ENCODE measurements around the gene TXNDC16. TPM values are rescaled to one million over a fixed set of nuclear protein-coding genes. Genes with fewer than 3 reads are reported as not detected.
"Not testable (repeated sequence)": the region's sequence is repeated elsewhere in the genome, so short reads cannot be mapped to it uniquely, and the experiment has no call there.

Gene TXNDC16
- total RNA-seq, 1 experiment from 2014 or later: 12.1 TPM

DNA sequence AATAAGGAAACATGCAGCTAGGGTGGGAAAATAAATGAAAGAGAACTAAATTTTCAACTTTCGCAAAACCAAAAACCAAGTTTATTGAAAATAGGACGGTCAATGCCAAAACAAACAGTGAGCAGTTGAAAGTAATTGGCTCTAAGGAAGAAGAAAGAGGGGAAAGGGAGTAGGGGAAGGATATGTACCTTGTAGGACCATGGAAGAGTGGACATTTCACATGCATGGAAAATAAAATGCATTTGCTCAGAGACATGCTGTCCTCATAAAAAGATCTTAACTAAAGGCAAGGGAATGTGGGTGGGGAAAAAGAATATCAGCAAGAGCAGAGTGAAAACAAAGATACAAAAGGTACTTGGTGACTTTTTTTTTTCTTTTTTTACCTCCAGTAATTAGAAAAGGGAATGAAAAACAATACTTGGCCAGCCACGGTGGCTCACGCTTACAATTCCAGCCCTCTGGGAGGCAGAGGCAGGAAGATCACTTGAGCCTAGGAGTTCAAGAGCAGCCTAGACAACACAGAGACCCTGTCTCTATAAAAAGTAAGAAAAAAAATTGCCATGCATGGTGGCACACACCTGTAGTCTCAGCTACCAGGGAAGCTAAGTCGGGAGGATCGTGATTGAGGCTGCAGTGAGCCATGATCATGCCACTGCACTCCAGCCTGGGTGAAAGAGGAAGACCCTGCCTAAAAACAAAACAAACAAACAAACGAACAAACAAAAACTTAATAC is 6.6 kb downstream of the TXNDC16 start:
- no peak for DNase-seq (ENCODE audit: low read depth)

DNA sequence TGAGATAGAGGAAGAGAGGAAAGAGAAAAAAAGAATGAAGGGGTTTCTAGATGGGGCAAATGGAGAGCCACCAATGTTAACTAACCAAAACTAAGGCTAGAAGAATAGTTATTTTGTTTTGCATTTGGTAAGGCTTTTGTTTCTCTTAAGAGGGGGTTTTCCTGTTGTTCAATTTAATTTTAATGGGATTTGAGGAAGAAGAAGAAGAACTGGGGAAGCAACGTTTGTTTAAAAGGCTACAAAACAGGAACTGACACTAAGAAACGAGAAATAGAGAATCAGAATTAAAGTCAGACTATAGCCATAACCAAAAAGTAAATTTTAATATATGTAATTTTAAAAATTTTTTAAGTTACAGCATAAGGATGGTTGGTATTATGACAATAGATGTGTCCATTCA is 13.7 kb downstream of the TXNDC16 start:
- no peak for DNase-seq (ENCODE audit: low read depth)

DNA sequence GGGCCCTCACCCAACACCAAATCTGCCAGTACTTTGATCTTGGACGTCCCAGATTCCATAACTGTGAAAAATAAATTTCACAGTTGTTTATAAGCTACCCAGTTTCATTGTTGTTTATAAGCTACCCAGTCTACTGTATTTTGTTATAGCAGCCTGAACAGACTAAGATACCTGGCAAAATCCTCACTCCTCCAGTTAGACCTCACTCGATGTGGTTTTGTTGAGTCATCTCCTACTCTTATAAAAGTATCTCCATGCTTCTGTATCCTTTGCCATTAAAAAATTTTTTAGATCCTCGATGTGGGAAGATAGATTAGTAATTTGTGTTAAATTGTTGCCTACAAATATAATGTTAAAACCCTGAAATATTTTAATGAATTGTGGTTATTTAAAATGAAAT is 16.0 kb downstream of the TXNDC16 start:
- peak; percentile 44 for DNase-seq (ENCODE audit: low read depth)

DNA sequence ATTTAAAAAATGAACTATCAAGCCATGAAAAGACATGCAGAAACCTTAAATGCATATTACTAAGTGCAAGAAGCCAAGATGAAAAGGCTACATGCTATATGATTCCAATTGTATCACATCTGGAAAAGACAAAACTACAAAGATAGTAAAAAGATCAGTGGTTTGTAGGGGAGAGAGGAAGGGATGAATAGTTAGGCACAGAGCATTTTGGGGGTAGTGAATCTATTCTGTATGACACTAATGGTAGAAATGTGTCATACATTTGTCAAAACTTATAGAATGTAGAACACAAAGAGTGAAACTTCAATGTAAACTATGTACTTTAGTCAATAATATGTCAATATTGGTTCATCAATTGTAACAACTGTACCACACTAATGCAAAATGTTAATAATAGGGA is 20.8 kb downstream of the TXNDC16 start:
- DNase-seq (ENCODE audit: low read depth): no peak

DNA sequence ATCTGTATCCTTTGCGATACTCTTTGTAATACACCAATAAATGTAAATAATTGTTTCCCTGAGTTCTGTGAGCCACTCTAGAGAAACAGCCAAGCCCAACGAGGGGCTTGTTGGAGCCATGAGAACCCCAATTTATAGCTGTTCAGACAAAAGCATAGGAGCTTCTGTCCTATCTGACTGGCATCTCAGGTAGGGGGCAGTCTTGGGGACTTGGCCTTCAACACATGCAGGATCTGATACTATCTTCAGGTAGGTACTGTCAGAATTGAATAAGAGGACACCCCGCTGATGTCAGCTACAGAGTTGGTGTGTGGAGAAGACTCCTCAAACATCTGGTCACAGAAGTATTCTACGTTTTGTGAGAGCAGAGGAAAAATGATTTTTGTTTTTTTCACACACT is 25.3 kb downstream of the TXNDC16 start:
- no peak for DNase-seq (ENCODE audit: low read depth)

DNA sequence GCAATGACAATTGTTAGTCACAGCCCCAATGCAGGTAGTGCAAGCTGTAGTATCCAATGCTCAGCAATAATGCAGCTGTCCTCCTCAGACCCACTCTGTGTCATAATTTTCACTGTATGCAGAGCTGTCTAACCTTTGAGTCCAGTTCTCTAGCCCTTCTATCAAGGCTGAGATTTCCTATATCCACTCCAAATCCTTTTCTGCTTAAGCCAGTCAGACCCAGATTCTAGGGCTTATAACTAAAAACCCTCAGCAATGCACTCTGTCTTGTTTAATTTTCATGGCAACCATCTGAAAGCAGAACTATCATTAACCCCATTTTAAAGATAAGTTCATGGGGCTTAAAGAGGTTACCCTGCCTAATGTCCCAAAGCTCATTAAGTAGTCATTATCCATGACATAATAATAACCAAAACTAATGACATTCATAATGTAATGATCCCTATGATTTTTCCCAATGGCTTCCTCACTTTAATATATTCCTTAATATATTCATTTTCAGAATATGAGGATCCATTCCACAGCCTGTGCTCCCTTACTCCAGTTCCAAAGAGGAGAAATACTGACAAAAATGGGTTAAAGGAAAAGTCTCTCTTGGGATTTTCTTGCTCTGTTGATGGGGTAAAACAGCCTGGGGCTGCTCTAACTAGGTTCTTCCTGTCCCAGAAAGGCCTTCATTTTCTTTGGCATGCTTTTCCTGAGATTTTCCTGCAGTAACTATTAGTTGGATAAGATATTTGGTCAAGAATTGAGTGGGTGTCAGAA is 29.5 kb downstream of the TXNDC16 start:
- no peak for DNase-seq (ENCODE audit: low read depth)

DNA sequence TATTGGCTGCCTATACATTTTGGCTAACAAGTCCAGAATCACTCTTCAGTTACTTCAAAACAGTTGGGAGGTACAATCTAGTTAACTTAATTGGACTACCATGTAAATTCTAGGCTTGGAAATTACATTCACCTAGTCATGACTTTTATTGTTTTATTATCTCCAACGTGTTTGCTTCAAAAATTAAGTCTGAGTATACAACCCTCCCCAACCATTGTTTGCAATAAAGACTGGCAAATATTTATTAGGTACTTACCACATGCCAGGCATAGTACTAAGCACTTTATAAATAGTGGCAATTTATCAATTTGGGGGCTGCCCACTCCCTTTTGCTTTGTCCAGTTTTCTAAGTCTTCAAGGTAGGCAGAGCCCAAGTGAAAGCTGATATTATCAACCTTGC is 30.3 kb downstream of the TXNDC16 start:
- no peak for DNase-seq (ENCODE audit: low read depth)

DNA sequence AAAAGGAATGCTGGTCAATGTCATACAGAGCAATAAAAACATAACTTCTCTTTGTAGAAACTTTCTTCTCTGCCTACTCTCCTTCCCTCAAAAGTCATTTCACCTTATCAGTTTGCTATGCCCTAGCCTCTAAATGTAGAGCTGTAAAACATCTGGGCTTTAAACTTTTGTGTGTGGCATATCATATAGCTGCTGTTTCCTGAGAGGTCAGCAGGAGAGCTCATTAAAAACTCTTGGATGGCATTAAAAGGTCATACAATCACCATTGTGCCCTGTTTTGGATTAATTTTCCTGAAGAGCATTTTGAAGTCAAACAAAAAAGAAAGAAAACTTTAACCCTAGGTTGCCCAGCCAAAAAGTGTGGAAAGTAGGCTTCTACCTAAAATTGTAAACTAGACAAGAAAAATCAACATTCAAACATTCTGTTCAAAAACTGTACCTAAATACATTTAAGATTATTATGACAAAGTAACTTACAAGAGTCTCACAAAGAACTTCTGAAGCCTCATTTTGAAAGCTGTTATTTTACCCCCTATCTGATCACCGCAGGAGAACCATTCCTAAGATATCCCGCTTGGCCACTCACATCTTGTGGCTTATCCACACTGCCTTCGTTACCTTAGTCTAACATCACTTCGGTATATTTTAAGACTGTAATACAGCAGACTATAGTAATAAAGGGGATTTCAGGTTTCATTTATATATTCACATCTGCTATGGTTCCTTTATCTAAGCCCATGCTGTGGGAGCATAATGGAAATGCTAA is 38.1 kb downstream of the TXNDC16 start:
- DNase-seq (ENCODE audit: low read depth): no peak

DNA sequence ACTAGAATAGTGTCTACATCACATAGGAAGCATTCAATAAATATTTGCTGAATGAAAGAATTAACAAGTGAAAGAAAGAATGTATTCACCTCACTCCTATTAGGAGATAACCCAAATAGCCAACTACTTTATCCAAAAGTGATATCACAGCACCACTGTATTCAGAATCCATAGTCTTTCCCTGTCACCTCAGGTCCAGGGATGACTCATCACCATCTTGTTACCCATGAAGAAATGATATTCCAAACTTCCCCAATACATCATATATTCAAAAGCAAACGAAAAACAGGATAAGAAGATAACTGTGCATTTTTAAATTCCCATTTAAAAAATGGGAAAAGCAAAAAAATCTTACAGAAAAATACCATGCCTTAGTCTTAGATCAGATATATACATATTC is 39.1 kb downstream of the TXNDC16 start:
- DNase-seq (ENCODE audit: low read depth): no peak

DNA sequence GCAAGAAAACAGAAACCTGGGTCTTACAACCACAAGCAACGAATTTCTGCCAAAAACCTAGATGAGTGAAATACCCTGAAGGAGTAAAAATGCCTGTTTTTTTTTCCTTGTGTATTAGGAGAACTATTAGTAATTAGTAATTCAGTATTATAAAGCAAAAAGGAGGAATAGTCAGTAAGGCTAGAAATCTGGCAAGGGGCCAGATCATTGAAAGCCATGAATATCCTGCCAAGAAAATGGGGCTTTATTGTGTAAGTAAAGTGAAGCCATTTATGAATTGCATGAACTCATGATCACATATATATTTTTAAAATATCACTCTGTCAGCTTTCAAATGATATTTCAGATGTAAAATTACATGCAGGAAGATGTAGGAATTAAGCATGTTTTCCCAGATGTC is 57.9 kb downstream of the TXNDC16 start:
- peak; percentile 4 for DNase-seq (ENCODE audit: low read depth)

DNA sequence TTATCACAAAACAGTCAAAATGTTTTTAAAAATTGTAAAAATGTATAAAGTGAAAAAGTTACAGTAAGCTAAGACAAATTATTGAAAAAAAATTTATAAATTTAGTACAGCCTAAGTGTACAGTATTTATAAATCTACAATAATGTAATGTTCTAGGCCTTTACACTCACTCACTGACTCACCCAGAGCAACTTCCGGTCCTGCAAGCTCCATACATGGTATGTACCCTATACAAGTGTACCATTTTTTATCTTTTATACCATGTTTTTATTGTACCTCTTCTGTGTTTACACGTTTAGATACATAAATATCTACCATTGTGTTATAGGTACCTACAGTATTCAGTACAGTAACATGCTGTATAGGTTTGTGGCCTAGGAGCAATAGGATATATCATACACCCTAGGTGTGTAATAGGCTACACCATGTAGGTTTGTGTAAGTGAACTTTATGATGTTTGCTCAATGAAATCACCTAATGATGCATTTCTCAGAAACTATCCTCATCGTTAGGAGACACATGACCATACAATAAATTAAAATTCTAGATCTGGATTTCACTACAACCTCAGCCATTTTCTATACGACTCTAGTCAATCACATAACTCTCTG is 66.8 kb downstream of the TXNDC16 start:
- no peak for DNase-seq (ENCODE audit: low read depth)

DNA sequence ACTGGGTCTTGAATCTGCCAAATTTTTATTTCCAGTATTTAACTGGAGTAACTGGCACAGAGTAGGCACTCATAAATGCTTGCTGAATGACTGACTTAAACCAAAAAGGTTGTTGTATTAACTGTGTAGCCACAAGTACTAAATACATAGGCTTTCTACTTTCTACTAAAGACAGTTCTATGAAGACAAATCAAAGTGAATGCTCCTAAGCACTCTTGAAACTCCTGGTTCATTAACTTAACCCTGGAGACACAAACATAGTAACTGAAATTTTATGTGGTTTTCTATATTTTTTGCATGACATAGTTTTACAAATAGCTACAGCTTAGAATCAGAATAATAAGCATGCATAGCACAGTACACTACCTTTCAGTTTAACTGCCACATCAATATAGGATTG is 70.4 kb downstream of the TXNDC16 start:
- no peak for DNase-seq (ENCODE audit: low read depth)

DNA sequence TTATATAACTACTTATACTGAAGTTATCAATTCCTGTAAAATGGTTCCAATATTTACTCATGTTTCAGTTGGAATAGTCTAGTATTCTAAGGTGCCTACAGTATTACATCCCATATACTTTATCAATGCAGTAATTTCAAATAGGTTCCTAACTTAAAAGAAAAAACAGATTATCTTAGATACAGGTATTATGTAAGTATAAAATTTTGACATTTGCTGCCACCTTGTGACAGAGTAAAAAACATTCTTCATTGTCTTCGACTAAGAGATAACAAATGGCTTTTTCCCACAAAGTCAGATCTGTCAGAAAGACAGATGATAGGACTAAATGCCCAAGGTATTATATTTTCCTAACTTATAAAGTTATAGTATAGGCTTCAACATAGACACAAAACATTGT is 78.7 kb downstream of the TXNDC16 start:
- peak; percentile 55 for DNase-seq (ENCODE audit: low read depth)

DNA sequence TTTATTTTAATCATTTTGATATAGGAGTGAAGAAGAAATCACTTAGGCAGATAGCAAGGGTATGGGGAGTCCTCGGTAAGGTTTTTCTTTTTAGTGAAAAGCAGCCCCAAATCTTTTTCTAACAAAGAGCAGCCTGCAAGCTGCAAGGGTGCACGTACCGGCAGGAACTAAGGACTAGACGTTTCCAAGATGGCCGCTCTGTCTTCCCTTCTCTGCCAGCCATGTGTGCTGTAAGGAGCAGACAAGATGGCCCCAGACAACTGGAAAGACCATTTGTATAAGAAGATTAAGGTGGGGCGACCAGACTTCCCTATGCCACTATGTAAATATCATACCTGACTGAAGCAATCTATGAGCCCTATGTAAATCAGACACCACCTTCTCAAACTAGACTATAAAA is 79.6 kb downstream of the TXNDC16 start:
- no peak for DNase-seq (ENCODE audit: low read depth)

DNA sequence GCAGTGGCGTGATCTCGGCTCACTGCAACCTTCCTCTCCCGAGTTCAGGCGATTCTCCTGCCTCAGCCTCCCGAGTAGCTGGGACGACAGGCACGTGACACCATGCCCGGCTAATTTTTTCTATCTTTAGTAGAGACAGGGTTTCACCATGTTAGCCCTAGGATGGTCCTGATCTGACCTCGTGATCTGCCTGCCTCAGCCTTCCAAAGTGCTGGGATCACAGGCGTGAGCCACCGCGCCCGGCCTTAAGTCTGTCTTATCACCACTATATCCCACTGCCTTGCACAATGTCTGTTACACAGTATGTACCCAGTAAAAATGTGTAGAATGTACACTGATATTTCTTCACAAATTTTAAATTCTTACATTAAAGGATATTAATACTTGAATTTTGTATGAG is 80.1 kb downstream of the TXNDC16 start:
- not testable (repeated sequence) for DNase-seq (ENCODE audit: low read depth)

DNA sequence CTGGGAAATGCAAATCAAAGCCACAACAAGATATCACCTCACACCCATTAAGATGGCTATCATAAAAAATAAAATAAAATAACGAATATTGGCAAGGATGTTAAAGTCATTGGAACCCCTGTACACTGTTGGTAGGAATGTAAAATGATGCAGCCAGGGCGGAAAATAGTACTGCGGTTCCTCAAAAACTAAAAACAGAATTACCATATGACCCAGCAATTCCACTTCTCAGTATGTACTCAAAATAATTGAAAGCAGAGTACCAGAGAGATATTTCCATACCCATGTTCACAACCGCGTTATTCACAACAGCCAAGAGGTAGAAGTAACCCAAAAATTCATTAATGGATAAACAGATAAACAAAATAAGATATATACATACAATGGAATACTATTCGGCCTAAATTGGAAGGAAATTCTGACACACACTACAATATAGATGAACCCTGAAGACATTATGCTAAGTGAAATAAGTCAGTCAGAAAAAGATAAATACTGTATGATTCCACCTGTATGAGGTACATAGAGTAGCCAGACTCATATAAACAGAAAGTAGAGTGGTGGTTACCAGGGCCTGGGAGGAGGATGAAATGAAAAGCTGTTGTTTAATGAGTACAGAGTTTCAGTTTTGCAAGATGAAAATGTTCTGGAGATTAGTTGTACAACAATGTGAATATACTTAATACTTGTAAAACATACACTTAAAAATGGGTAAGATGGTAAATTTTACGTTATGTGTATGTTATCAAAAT is 84.6 kb downstream of the TXNDC16 start:
- DNase-seq (ENCODE audit: low read depth): no peak

DNA sequence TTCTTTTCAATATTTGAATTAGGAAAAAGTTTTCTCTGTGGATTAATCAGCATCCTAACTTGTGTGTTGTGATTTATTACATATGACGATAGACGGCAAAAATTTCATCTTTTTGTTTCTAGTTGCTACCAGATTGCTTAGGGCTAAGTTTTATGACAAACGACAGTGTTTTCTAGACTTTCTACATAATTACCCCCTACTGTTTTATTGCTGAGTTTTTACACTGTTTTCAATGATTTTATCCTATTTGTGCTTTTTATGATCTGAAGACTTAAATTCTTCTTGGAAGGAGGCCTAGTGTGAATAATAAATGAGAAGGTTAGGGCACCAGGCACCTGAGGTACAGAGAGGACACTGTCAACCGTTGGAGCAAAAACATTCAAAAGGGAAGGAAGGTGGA is 88.1 kb downstream of the TXNDC16 start:
- no peak for DNase-seq (ENCODE audit: low read depth)

DNA sequence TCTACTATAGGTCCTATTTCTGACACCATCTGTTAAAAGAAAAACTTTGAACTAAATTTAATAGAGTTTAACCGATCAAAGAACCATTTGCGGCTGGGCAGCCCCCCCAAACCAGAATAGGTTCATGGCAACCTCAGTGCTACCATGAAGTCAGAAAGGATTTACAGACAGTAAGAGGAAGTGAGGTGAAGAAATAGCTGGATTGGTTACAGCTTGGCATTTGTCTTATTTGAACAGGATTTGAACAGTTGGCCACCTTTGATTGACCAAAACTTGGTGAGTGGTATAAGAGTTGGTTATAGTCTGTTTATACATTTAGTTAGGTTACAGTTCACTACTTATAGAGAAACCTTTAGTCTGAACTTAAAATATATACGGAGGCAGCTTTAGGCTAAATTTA is 88.9 kb downstream of the TXNDC16 start:
- DNase-seq (ENCODE audit: low read depth): no peak

DNA sequence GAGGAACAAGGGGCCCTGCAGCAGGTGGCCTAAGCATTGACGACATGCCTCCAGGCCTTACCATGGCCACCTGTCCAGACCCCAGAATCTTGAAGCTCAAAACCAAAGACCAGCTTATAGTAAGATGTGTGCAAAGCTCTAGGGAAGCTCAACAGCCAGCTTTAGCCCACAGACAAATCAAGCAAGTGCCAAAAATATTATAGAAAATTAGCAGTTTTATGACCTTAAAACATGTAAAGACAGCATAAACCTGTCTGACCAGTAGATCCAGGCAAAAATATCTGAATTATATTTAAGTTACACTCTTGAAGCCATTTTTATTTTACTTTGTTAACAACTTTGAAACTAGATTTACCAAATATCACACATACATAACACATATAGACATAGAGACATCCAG is 90.6 kb downstream of the TXNDC16 start:
- DNase-seq (ENCODE audit: low read depth): no peak

DNA sequence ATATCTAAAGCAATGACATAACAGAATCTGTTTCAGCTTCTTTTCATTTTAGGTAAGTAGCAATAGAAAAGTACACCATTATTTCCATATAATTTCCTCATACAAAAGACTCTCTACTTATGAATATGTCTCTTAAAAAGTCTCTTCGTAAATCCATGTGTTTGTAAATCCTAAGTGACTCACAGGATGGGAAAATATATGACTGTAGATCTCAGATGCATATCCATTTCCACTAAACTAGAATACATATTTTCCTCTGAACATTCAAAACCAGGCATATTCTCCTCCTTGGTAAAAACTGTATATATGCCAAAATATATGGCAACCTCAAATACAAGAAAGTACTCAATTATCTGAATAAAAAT is 93.6 kb downstream of the TXNDC16 start:
- DNase-seq (ENCODE audit: low read depth): no peak

DNA sequence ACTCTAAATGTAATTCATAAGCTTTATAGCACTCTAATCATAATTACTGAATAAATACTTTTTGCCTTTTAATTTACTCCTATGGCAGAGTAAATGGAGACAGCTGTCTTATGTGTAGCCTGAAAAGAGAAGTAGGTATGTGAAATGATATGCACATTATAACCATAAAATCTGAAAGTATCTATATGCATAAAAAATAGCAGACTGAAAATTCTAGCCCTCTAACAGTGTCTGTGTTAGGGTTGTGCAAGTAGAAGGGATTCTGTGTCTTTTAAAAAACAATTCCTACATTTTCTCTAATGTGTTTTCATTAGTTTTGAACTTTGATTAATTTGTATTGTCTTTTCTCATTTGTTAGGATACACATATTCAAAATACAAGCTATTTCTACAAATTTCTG is 94.9 kb downstream of the TXNDC16 start:
- no peak for DNase-seq (ENCODE audit: low read depth)

All from M059J (cell line).